Motor neuron (in vitro differentiated cells): Measurements from ENCODE around the gene PRXL2B. TPM values are rescaled to one million over a fixed set of nuclear protein-coding genes. Genes with fewer than 3 reads are reported as not detected.
"Not testable (repeated sequence)": the region's sequence is repeated elsewhere in the genome, so short reads cannot be mapped to it uniquely, and the experiment has no call there.

Experiments
- ATAC-seq, 8 experiments: fragments of 200-7000 bp; cut with Tn5 transposase; replicated peaks in 6 of 8; 2 replicates each; pipeline ENCODE4 v1.8.0; 2021; ENCODE audit warnings: mild to moderate bottlenecking in 8 of 8, moderate library complexity in 8 of 8
- H3K27ac ChIP-seq, 2 donors: fragments of 250-450 bp; sonication (Bioruptor Pico); 2 replicates each; pipeline ENCODE4 v1.9.0; 2021; ENCODE audit warnings: antibody characterized with exemption in 2 of 2, mild to moderate bottlenecking in 2 of 2, moderate library complexity in 1 of 2
- H3K4me1 ChIP-seq, 2 donors: fragments of 250-450 bp; sonication (Bioruptor Pico); replicated peaks in 1 of 2; 2 replicates each; pipeline ENCODE4 v1.6.1; 2021; ENCODE audit warnings: antibody characterized with exemption in 2 of 2, mild to moderate bottlenecking in 2 of 2, moderate library complexity in 1 of 2
- H3K4me3 ChIP-seq, 5 donors: fragments of 250-450 bp; sonication (Bioruptor Pico); 2 replicates each; pipeline ENCODE4 v1.9.0; 2021; ENCODE audit warnings: antibody characterized with exemption in 5 of 5, mild to moderate bottlenecking in 5 of 5, moderate library complexity in 4 of 5
- WGBS, 10 experiments: fragments of 450-650 bp; shearing (Covaris generic); methylation state at CpG; one replicate each; pipeline ENCODE4 v1.0.0; 2022; 5-methylcytosine and 5-hydroxymethylcytosine counted together
- in situ Hi-C, 9 experiments: fragments of 400-800 bp; cut with MboI; loops; one replicate each; pipeline ENCODE4 v1.15.0; 2021; ENCODE audit warnings: low sequenced_read_pairs in 9 of 9, low pct_unique_long_range_greater_than_20kb in 2 of 9; ENCODE audit not compliant: unreplicated experiment in 9 of 9
- total RNA-seq, 8 experiments: library from RNA; unstranded; fragments of 300-600 nt; gene quantifications; 2 replicates each; pipeline versions ENCODE4 v1.2.3 to v1.2.4, GENCODE V29; 2022

The PRXL2B gene
- total RNA-seq, 8 experiments from 2014 or later: 9.7 to 33.4 (median 18.6) TPM

- 71 to 100% (median 94%) methylated on average over 2 to 5 of the region's 13 CpGs; no CpG with 5 or more reads in 6 of the 10 experiments for WGBS, 10 experiments
- H3K4me3 ChIP-seq, ATAC-seq, H3K4me1 ChIP-seq, H3K27ac ChIP-seq: not testable (repeated sequence)
- in situ Hi-C loops: loop anchor here in 1 of 9 experiments (25.0 kb wide), 1 partner anchor 868 kb away; no protein-coding TSS in a partner anchor
These were observed 16.9 kb upstream of the PRXL2B start for GRCh38 chr1:2569703-2570102.

GRCh38 chr1:2570332-2570731 is 16.2 kb upstream of the PRXL2B start:
- ATAC-seq: no peak
- no peak overlapping the region for H3K27ac ChIP-seq
- no peak overlapping the region for H3K4me3 ChIP-seq
- in situ Hi-C loops: loop anchor here in 1 of 9 experiments (25.0 kb wide), 1 partner anchor 867 kb away; no protein-coding TSS in a partner anchor
- peaks cover under 1 to 3% of the 10 kb centered on the region in 2 donors for H3K4me1 ChIP-seq
- WGBS, 10 experiments: 60 to 97% (median 84%) methylated on average over 1 to 15 of the region's 17 CpGs; no CpG with 5 or more reads in 3 of the 10 experiments

GRCh38 chr1:2571348-2571747 is 15.2 kb upstream of the PRXL2B start:
- peaks cover 2 to 5% of the 10 kb centered on the region in 2 donors for H3K4me1 ChIP-seq
- no peak for ATAC-seq
- WGBS, 10 experiments: 70 to 100% (median 92%) methylated on average over 1 to 9 of the region's 9 CpGs; no CpG with 5 or more reads in 2 of the 10 experiments
- no peak overlapping the region for H3K4me3 ChIP-seq
- no peak overlapping the region for H3K27ac ChIP-seq
- in situ Hi-C loops: loop anchor here in 1 of 9 experiments (25.0 kb wide), 1 partner anchor 866 kb away; no protein-coding TSS in a partner anchor

DNA sequence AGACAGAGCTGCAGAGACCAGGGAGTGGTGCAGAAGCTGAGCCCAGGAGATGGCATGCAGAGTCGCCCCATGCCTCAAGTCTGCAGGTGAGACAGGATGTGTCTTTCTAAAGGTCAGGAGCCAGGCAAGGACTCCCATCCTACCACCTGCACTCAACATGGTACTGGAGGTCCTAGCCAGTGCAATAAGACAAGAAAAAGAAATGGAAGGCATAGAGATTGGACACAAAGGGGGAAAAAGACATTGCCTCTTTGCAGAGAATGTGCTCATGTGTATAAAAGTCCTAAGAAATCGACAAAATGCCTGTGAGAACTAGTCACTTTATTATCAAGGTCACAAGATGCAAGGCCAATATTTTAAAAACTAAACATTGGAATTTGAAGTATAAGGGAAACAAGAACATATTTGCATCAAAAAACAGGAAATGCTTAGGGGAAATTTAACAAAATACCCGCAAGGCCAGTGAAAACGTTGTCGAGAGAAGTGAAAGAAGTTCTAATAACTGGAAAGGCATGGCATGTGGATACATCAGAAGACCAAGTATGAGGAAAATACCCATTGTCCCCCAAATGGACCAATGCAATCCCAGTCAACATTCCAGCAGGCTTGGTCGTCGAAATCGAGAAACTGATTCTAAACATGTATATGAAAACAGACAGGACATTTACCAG is 13.2 kb upstream of the PRXL2B start:
- in situ Hi-C loops: loop anchor here in 1 of 9 experiments (25.0 kb wide), 1 partner anchor 864 kb away; no protein-coding TSS in a partner anchor
- 51 to 92% (median 83%) methylated on average over 2 to 8 of the region's 8 CpGs for WGBS, 10 experiments
- Histone ChIP-seq H3K27ac (no peak overlapping the region), H3K4me3 (no peak overlapping the region), H3K4me1 (peaks cover 12 to 13% of the 10 kb centered on the region in 2 donors)
- ATAC-seq: no peak

DNA sequence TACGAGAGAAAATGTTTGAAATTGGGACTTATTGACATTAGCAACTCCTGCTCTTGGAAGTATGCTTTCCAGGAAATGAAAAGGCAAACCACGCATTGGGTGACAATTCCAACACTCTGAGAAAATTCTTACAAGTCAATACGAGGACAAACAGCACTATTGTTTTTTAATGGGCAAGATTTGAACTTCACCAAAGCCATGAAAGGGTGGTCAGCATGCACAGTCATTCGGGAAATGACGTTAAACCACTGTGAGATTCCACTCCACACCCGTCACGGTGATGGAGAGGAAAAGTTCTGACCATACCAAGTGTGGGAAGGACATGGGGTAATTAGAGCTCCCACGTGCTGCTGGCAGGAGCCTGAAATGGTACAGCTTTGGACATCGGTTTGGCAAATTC is 12.2 kb upstream of the PRXL2B start:
- in situ Hi-C loops: loop anchor here in 1 of 9 experiments (25.0 kb wide), 1 partner anchor 863 kb away; no protein-coding TSS in a partner anchor
- no peak overlapping the region for H3K27ac ChIP-seq
- H3K4me1 ChIP-seq: peaks cover 10 to 14% of the 10 kb centered on the region in 2 donors
- ATAC-seq: no peak
- H3K4me3 ChIP-seq: no peak overlapping the region
- 17 to 100% (median 81%) methylated on average over 1 to 9 of the region's 9 CpGs; no CpG with 5 or more reads in 1 of the 10 experiments for WGBS, 10 experiments

GRCh38 chr1:2575801-2576663 is 10.5 kb upstream of the PRXL2B start:
- 51 to 97% (median 82%) methylated on average over 2 to 8 of the region's 23 CpGs; no CpG with 5 or more reads in 4 of the 10 experiments for WGBS, 10 experiments
- ATAC-seq: peak in 3 of 8 experiments; percentile 37 to 57 (median 44)
- in situ Hi-C loops: no loop called here

GRCh38 chr1:2577565-2578075 is 9.0 kb upstream of the PRXL2B start:
- H3K4me3 ChIP-seq: not testable (repeated sequence)

More at GRCh38 chr1:2575801-2576663, 10.5 kb upstream of the PRXL2B start:
- Histone ChIP-seq H3K4me3 (no peak overlapping the region), H3K4me1 (peaks cover 10 to 14% of the 10 kb centered on the region in 2 donors), H3K27ac (no peak overlapping the region)

GRCh38 chr1:2578758-2579118 is 7.8 kb upstream of the PRXL2B start:
- Histone ChIP-seq H3K4me1 (peaks cover 10 to 17% of the 10 kb centered on the region in 2 donors), H3K4me3 (no peak overlapping the region), H3K27ac (no peak overlapping the region)
- in situ Hi-C loops: no loop called here
- no peak for ATAC-seq
- 35 to 100% (median 88%) methylated on average over 1 to 4 of the region's 4 CpGs; no CpG with 5 or more reads in 2 of the 10 experiments for WGBS, 10 experiments

More at GRCh38 chr1:2577565-2578075, 9.0 kb upstream of the PRXL2B start:
- H3K27ac ChIP-seq, in situ Hi-C loops: not testable (repeated sequence)
- peaks cover 10 to 14% of the 10 kb centered on the region in 2 donors for H3K4me1 ChIP-seq
- peak in 1 of 8 experiments; percentile 1 for ATAC-seq
- 68 to 95% methylated on average over 3 to 5 of the region's 23 CpGs; no CpG with 5 or more reads in 8 of the 10 experiments for WGBS, 10 experiments

DNA sequence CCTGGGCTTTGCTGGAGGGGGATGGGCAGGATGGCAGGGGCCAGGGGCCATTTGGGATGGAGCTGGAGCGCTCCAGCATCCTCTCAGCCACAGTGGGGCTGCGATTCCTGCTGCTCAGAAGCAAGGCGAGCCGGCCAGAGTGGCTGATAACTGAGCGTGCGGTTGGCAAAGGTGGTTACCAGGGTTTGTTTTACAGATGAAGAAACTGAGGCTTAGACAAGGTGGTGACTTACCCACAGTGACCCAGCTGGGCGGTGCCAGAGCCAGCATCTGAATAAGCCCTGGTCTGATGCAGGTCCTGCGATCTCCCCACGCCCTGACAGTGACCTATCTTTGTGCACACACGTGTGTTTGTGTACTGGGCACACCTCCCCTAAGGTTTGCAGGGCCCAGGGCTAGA is 5.9 kb upstream of the PRXL2B start:
- H3K4me1 ChIP-seq: peaks cover 21 to 32% of the 10 kb centered on the region in 2 donors
- in situ Hi-C loops: no loop called here
- ATAC-seq: no peak
- H3K27ac ChIP-seq: no peak overlapping the region
- no peak overlapping the region for H3K4me3 ChIP-seq
- 17 to 90% (median 60%) methylated on average over 1 to 4 of the region's 10 CpGs; no CpG with 5 or more reads in 5 of the 10 experiments for WGBS, 10 experiments

DNA sequence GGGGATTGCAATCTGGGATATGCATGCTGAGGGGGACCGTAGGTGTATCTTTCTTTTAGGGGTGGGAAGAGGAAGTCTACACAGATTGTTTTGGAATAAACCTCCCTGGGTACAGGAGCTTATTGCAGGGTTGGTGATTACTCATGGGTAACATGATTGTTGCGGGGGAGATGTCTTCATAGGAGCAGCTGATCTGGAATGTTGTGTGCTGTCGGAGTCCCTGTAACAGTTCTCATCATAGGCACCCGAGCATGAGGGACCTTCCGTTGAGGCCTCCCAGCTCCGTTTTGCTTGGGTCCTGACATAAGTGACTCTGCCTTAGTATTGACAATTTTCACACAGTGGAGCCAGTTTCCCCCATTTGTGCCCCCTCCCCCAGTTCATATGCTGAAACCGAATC is 4.2 kb upstream of the PRXL2B start:
- 10 to 100% (median 73%) methylated on average over 1 to 7 of the region's 7 CpGs for WGBS, 10 experiments
- ATAC-seq: no peak
- Histone ChIP-seq H3K4me1 (peaks cover 17 to 28% of the 10 kb centered on the region in 2 donors), H3K4me3 (no peak overlapping the region), H3K27ac (no peak overlapping the region)
- in situ Hi-C loops: no loop called here

GRCh38 chr1:2583331-2583791 is 3.2 kb upstream of the PRXL2B start:
- in situ Hi-C loops: no loop called here
- WGBS, 10 experiments: 40 to 80% (median 56%) methylated on average over 1 to 4 of the region's 5 CpGs; no CpG with 5 or more reads in 2 of the 10 experiments
- ATAC-seq: no peak

DNA sequence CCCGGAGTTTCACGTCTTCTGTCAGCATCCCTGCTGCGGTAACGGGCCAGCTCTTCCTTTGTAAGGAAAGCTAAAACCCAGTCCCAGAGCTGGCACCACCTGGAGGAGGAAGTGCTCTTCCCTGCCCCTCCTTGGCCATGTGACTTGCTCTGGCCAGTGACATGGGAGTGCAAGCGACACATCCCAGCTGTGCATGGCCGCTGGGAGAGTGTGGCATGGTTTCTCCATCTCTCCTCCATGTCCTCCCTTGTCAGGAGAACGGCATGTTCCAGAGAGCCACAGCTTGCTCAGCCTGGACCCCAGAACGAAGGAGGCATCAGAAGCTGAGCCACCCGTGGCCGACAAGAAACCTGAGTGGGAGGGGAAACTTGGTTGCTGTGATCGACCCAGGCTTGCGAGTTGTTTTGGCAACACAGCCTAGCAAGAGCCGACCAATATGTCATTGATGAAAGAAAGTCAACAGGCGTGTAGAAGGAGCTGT is 2.7 kb upstream of the PRXL2B start:
- in situ Hi-C loops: no loop called here
- WGBS, 10 experiments: 40 to 100% (median 84%) methylated on average over 2 to 13 of the region's 14 CpGs; no CpG with 5 or more reads in 2 of the 10 experiments
- ATAC-seq: no peak
- H3K27ac ChIP-seq: no peak overlapping the region
- H3K4me3 ChIP-seq: no peak overlapping the region
- peaks cover 16 to 24% of the 10 kb centered on the region in 2 donors for H3K4me1 ChIP-seq

More at GRCh38 chr1:2583331-2583791, 3.2 kb upstream of the PRXL2B start:
- Histone ChIP-seq H3K4me3 (no peak overlapping the region), H3K4me1 (peaks cover 17 to 27% of the 10 kb centered on the region in 2 donors), H3K27ac (no peak overlapping the region)
